H1 (cell line): ENCODE results near the gene TRABD. TPM values are rescaled to one million over a fixed set of nuclear protein-coding genes. Genes with fewer than 3 reads are reported as not detected.

ENCODE experiments used
- CTCF ChIA-PET: fragments of 300-600 bp; sonication (Branson Sonifier 250); formaldehyde crosslinking; loops from one replicate; lab custom pipeline; 2021; ENCODE audit not compliant: partially characterized antibody; lab: Charles Lee
- POLR2A ChIA-PET: fragments of 300-600 bp; sonication (Branson Sonifier 250); formaldehyde crosslinking; loops from one replicate; lab custom pipeline; 2021; ENCODE audit warnings: inconsistent platforms; ENCODE audit not compliant: partially characterized antibody; lab: Charles Lee
- DNase-seq, 2 experiments: peaks; one replicate each; pipeline versions ENCODE4 v3.0.0 to v3.0.0-alpha.2; 2010 to 2022; ENCODE audit warnings: low spot score in 2 of 2, low read depth in 1 of 2, mixed read lengths in 1 of 2
- FAIRE-seq: peaks from 2 replicates; lab custom pipeline; 2011; peaks lifted over from hg19 to GRCh38; lab: Jason Lieb, UNC
- H2AFZ ChIP-seq: 2 replicates; pipeline ENCODE4 v1.8.1; 2012; ENCODE audit warnings: low read length, inconsistent platforms
- H2AK5ac ChIP-seq: 2 replicates; pipeline ENCODE4 v1.6.1; 2013; ENCODE audit warnings: low read depth, low read length
- H2BK120ac ChIP-seq: replicated peaks from 2 replicates; pipeline ENCODE3; 2013; ENCODE audit warnings: low read depth, low read length, inconsistent platforms
- H2BK12ac ChIP-seq: 2 replicates; pipeline ENCODE4 v1.6.1; 2013; ENCODE audit warnings: low read depth, low read length
- H2BK15ac ChIP-seq: 2 replicates; pipeline ENCODE4 v1.6.1; 2013; ENCODE audit warnings: low read length
- H2BK20ac ChIP-seq: 2 replicates; pipeline ENCODE4 v1.6.1; 2013; ENCODE audit warnings: low read length
- H2BK5ac ChIP-seq: 2 replicates; pipeline ENCODE4 v1.6.1; 2013; ENCODE audit warnings: low read depth, low read length
- H3K14ac ChIP-seq: 2 replicates; pipeline ENCODE4 v1.6.1; 2013; ENCODE audit warnings: inconsistent platforms; ENCODE audit not compliant: insufficient read length
- H3K18ac ChIP-seq: 2 replicates; pipeline ENCODE4 v1.6.1; 2013; ENCODE audit warnings: low read length; ENCODE audit errors: extremely low read depth
- H3K23ac ChIP-seq: 2 replicates; pipeline ENCODE4 v1.6.1; 2013; ENCODE audit warnings: inconsistent platforms; ENCODE audit not compliant: insufficient read length
- H3K23me2 ChIP-seq: 2 replicates; pipeline ENCODE4 v1.6.1; 2013; ENCODE audit warnings: low read depth, low read length
- H3K27ac ChIP-seq: 2 replicates; pipeline ENCODE4 v1.6.1; 2011; ENCODE audit warnings: low read depth, low read length, inconsistent platforms
- H3K27me3 ChIP-seq, 4 experiments: replicated peaks in 1 of 4; 1 replicate in 1 of 4; 2 replicates in 3 of 4; pipeline versions ENCODE4 v1.6.1 to v1.8.1; 2011 to 2013; ENCODE audit warnings: low read length in 3 of 4, mild to moderate bottlenecking in 3 of 4, inconsistent platforms in 2 of 4, mixed read lengths in 2 of 4, moderate library complexity in 1 of 4; ENCODE audit not compliant: control insufficient read depth in 3 of 4, insufficient read depth in 3 of 4; ENCODE audit errors: extremely low read depth in 1 of 4
- H3K36me3 ChIP-seq, 4 experiments: 2 replicates each; pipeline versions ENCODE4 v1.6.1 to v1.8.1; 2011 to 2013; ENCODE audit warnings: mild to moderate bottlenecking in 4 of 4, low read length in 3 of 4, moderate library complexity in 2 of 4, control low read depth in 1 of 4, inconsistent platforms in 1 of 4; ENCODE audit not compliant: insufficient read depth in 4 of 4, control insufficient read depth in 2 of 4
- H3K4ac ChIP-seq: replicated peaks from 2 replicates; pipeline ENCODE3; 2013; ENCODE audit warnings: low read length, low read depth, mixed read lengths, inconsistent platforms; ENCODE audit not compliant: insufficient read length
- H3K4me1 ChIP-seq, 4 experiments: replicated peaks in 1 of 4; 1 replicate in 1 of 4; 2 replicates in 3 of 4; pipeline versions ENCODE4 v1.6.1 to v1.8.1; 2011 to 2013; ENCODE audit warnings: low read length in 3 of 4, inconsistent platforms in 2 of 4, mixed read lengths in 1 of 4; ENCODE audit not compliant: insufficient read depth in 4 of 4, control insufficient read depth in 3 of 4
- H3K4me2 ChIP-seq, 2 experiments: 2 replicates each; pipeline versions ENCODE4 v1.6.1 to v1.8.1; 2011 to 2013; ENCODE audit warnings: low read depth in 2 of 2, low read length in 2 of 2, control low read depth in 1 of 2, inconsistent platforms in 1 of 2, mild to moderate bottlenecking in 1 of 2; ENCODE audit not compliant: insufficient read depth in 1 of 2
- H3K4me3 ChIP-seq, 4 experiments: fragments of 200-600, 300-600 bp in 1 of 4; sonication (generic), shearing (Covaris generic), sonication (Bioruptor Twin) in 1 of 4; 2 replicates each; pipeline versions ENCODE4 v1.5.1 to v1.8.1; 2011 to 2016; ENCODE audit warnings: low read length in 4 of 4, low read depth in 3 of 4, control low read depth in 2 of 4, inconsistent platforms in 2 of 4, mild to moderate bottlenecking in 2 of 4, mixed read lengths in 1 of 4, moderate library complexity in 1 of 4; ENCODE audit not compliant: insufficient read depth in 2 of 4; ENCODE audit errors: extremely low read depth in 1 of 4
- H3K56ac ChIP-seq: replicated peaks from 2 replicates; pipeline ENCODE3; 2013; ENCODE audit warnings: low read depth, mild to moderate bottlenecking, mixed read lengths, low read length, inconsistent platforms; ENCODE audit not compliant: insufficient read length
- H3K79me1 ChIP-seq: 2 replicates; pipeline ENCODE4 v1.6.1; 2013; ENCODE audit warnings: low read depth, low read length, control low read depth
- H3K79me2 ChIP-seq, 2 experiments: 2 replicates each; pipeline versions ENCODE4 v1.6.1 to v1.8.1; 2012 to 2013; ENCODE audit warnings: low read length in 2 of 2, mild to moderate bottlenecking in 2 of 2, inconsistent platforms in 1 of 2; ENCODE audit not compliant: insufficient read depth in 2 of 2, control insufficient read depth in 1 of 2
- H3K9ac ChIP-seq, 4 experiments: replicated peaks in 1 of 4; 1 replicate in 1 of 4; 2 replicates in 3 of 4; pipeline versions ENCODE4 v1.6.1 to v1.8.1; 2011 to 2013; ENCODE audit warnings: low read depth in 3 of 4, low read length in 3 of 4, control low read depth in 2 of 4, mild to moderate bottlenecking in 2 of 4, moderate library complexity in 2 of 4, inconsistent platforms in 1 of 4; ENCODE audit errors: extremely low read depth in 1 of 4
- H3K9me3 ChIP-seq, 2 experiments: 2 replicates each; pipeline versions ENCODE4 v1.6.1 to v1.8.1; 2012 to 2013; ENCODE audit warnings: mild to moderate bottlenecking in 2 of 2, moderate library complexity in 2 of 2, control low read depth in 1 of 2, inconsistent platforms in 1 of 2, low read depth in 1 of 2, low read length in 1 of 2, mixed read lengths in 1 of 2; ENCODE audit not compliant: insufficient read depth in 2 of 2
- H4K20me1 ChIP-seq, 2 experiments: replicated peaks in 1 of 2; 2 replicates each; pipeline versions ENCODE3 to v1.8.1; 2011 to 2013; ENCODE audit warnings: inconsistent platforms in 2 of 2, low read length in 2 of 2, mild to moderate bottlenecking in 1 of 2; ENCODE audit not compliant: insufficient read depth in 2 of 2, control insufficient read depth in 1 of 2
- H4K5ac ChIP-seq: 2 replicates; pipeline ENCODE4 v1.6.1; 2013; ENCODE audit warnings: low read length, low read depth, mixed read lengths, inconsistent platforms; ENCODE audit not compliant: insufficient read length
- H4K8ac ChIP-seq: 2 replicates; pipeline ENCODE4 v1.8.0; 2013; ENCODE audit warnings: mild to moderate bottlenecking, moderate library complexity, low read length, inconsistent platforms; ENCODE audit not compliant: insufficient read depth; ENCODE audit errors: extremely low read depth
- H4K91ac ChIP-seq: replicated peaks from 2 replicates; pipeline ENCODE3; 2013; ENCODE audit warnings: low read length, mixed read lengths, inconsistent platforms; ENCODE audit not compliant: insufficient read length
- ASH2L ChIP-seq: fragments of 200-600, 300-600 bp; sonication (generic); IDR thresholded peaks from one replicate; pipeline ENCODE4 v1.7.1; 2017; ENCODE audit warnings: low read length
- KDM5A ChIP-seq: fragments of 200-600 bp; IDR thresholded peaks from 2 replicates; pipeline ENCODE4 v1.7.1; 2012; ENCODE audit warnings: mild to moderate bottlenecking, low read length, inconsistent platforms, mixed read lengths
- MAFK ChIP-seq: IDR thresholded peaks from 2 replicates; pipeline ENCODE4 v1.6.1; 2012; ENCODE audit warnings: low read depth, mild to moderate bottlenecking, improper control_type of control experiment, low read length
- POLR2AphosphoS5 ChIP-seq: IDR thresholded peaks from 2 replicates; pipeline ENCODE4 v1.6.1; 2011; ENCODE audit warnings: low read depth, low read length
- SUZ12 ChIP-seq: fragments of 200-600 bp; sonication (generic); IDR thresholded peaks from 2 replicates; pipeline ENCODE4 v1.6.1; 2012; ENCODE audit warnings: mild to moderate bottlenecking, inconsistent platforms, low read length, moderate library complexity, mixed read lengths
- TBP ChIP-seq: IDR thresholded peaks from 2 replicates; pipeline ENCODE4 v1.6.1; 2011; ENCODE audit warnings: low read depth, low read length, improper control_type of control experiment
- WGBS, 2 experiments: shearing (Covaris generic) in 1 of 2; methylation state at CpG; one replicate each; pipeline versions ENCODE4 v1.1.6 to v1.1.7; 2013 to 2015; ENCODE audit warnings: low lambda C conversion rate in 2 of 2, mixed read lengths in 2 of 2, inconsistent platforms in 1 of 2, low coverage in 1 of 2, missing lambda C conversion rate in 1 of 2; ENCODE audit not compliant: insufficient replicate concordance in 2 of 2, insufficient coverage in 1 of 2, insufficient read length in 1 of 2; ENCODE audit errors: extremely low coverage in 1 of 2, missing lambda C conversion rate in 1 of 2; 5-methylcytosine and 5-hydroxymethylcytosine counted together
- polyA plus RNA-seq, 7 experiments: library from polyadenylated mRNA; depleted of rRNA in 3 of 7; stranded (reverse) in 5 of 7; unstranded in 2 of 7; fragments of >200 nt in 5 of 7; fragments of 200-250 nt in 2 of 7; gene quantifications; 1 replicate in 5 of 7; 2 replicates in 1 of 7; 4 replicates in 1 of 7; pipeline versions ENCODE4 v1.2.1 to v1.2.3, GENCODE V29; 2011 to 2013; ENCODE audit warnings: missing spikeins in 2 of 7, mixed read lengths in 2 of 7
- total RNA-seq: library from RNA; stranded (reverse); fragmentation: NEBNext Ultra II Directional; extraction: Animal tissue kit (Norgen Biotek cat#: 25700); gene quantifications from 2 replicates; pipeline ENCODE4 v1.2.1, GENCODE V29; 2021
- TF ChIP-seq, protein P1 (sequence below): IDR thresholded peaks from 2 replicates; pipeline ENCODE4 v1.6.1; 2011; ENCODE audit warnings: low read depth, mild to moderate bottlenecking, low read length; ENCODE audit not compliant: insufficient read depth

TRABD gene
- total and polyA plus RNA-seq, 2 of the 8 experiments (the other 6 are each of a cell fraction or from before 2014, with no cell fraction given): 44.2 to 57.5 TPM

- H2BK5ac ChIP-seq: no peak overlapping the region
- H3K79me2 ChIP-seq: peaks cover 0 to 4% of the 10 kb centered on the region in 2 experiments; a peak in 1 of 4 replicates
- no peak overlapping the region for H3K4me3 ChIP-seq
- H3K27me3 ChIP-seq: peaks cover 0 to 13% (median 5%) of the 10 kb centered on the region in 4 experiments; a peak in 3 of 7 replicates
- no peak overlapping the region for H4K8ac ChIP-seq
- no peak overlapping the region for H2BK20ac ChIP-seq
- no peak overlapping the region for H3K4me2 ChIP-seq
- H3K4me1 ChIP-seq: peaks cover 2 to 19% (median 12%) of the 10 kb centered on the region in 4 experiments; a peak in 6 of 7 replicates
- H2BK120ac ChIP-seq: no peak overlapping the region
- H3K27ac ChIP-seq: no peak overlapping the region
- no peak for FAIRE-seq
- H3K9me3 ChIP-seq: no peaks in the 10 kb centered on the region
- no peak overlapping the region for H3K18ac ChIP-seq
- H3K79me1 ChIP-seq: no peaks in the 10 kb centered on the region; the same call in 1 of the 2 replicates
- no peak overlapping the region for H3K23ac ChIP-seq
- H3K36me3 ChIP-seq: no peaks in the 10 kb centered on the region
- H3K4ac ChIP-seq: no peak overlapping the region
- no peak overlapping the region for H3K9ac ChIP-seq
- H2AFZ ChIP-seq: no peak overlapping the region
- H2AK5ac ChIP-seq: 0 out of 2 replicates have a peak overlapping the region, but pooled peaks have one; percentile 39
- ChIA-PET POLR2A (no interaction called here), CTCF (interaction anchor here (1.0 to 1.5 kb wide), 3 partner anchors 10 to 33 kb away, joined by 3 to 5 read pairs (median 3); no protein-coding TSS in a partner anchor)
- H3K23me2 ChIP-seq: peaks cover 8% of the 10 kb centered on the region; the same call in 1 of the 2 replicates
- 0 out of 2 replicates have a peak overlapping the region, but pooled peaks have one; percentile 39 for H2BK12ac ChIP-seq
- no peak overlapping the region for H3K14ac ChIP-seq
- no peak for DNase-seq
- H2BK15ac ChIP-seq: 0 out of 2 replicates have a peak overlapping the region, but pooled peaks have one; percentile 29
- TF ChIP-seq POLR2AphosphoS5 (no peak), TBP (no peak), SUZ12 (no peak), MAFK (no peak), KDM5A (no peak), ASH2L (no peak)
- TF ChIP-seq, protein P1, sequence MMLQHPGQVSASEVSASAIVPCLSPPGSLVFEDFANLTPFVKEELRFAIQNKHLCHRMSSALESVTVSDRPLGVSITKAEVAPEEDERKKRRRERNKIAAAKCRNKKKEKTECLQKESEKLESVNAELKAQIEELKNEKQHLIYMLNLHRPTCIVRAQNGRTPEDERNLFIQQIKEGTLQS: no peak
- no peak overlapping the region for H4K91ac ChIP-seq
- H4K5ac ChIP-seq: no peak overlapping the region
- WGBS, 2 experiments: 92% methylated on average over 28 of the region's 31 CpGs; no CpG with 5 or more reads in 1 of the 2 experiments
- peaks cover 0 to 11% of the 10 kb centered on the region in 2 experiments for H4K20me1 ChIP-seq
- H3K56ac ChIP-seq: no peak overlapping the region
Measured at GRCh38 chr22:50182176-50183081, 3.3 kb upstream of the TRABD start.
